Thoracic aorta (tissue), 2 donors: ENCODE measurements around the gene MRPS33. TPM values are rescaled to one million over a fixed set of nuclear protein-coding genes. Genes with fewer than 3 reads are reported as not detected.

Experiments
- ATAC-seq: fragments of 150-250 bp; one replicate; pipeline ENCODE4 v1.8.0; 2017; ENCODE audit warnings: low read depth; ENCODE audit not compliant: insufficient number of reproducible peaks, low FRiP score
- DNase-seq: peaks from one replicate; pipeline ENCODE4 v3.0.0-alpha.2; 2020; ENCODE audit warnings: low spot score
- H3K27ac ChIP-seq, 2 donors: fragments of 200-600 bp; sonication (generic); 1 replicate in 1 of 2; 2 replicates in 1 of 2; pipeline ENCODE4 v1.5.1; 2016; ENCODE audit warnings: mild to moderate bottlenecking in 2 of 2, moderate library complexity in 2 of 2
- H3K27me3 ChIP-seq: fragments of 200-600 bp; sonication (generic); replicated peaks from 2 replicates; pipeline ENCODE4 v1.6.0; 2016; ENCODE audit warnings: mild to moderate bottlenecking; ENCODE audit not compliant: insufficient read depth
- H3K36me3 ChIP-seq: fragments of 200-600 bp; sonication (generic); one replicate; pipeline ENCODE4 v1.5.1; 2016
- H3K4me1 ChIP-seq, 2 donors: fragments of 200-600 bp; sonication (generic); 1 replicate in 1 of 2; 2 replicates in 1 of 2; pipeline versions ENCODE4 v1.5.1 to v1.6.0; 2016; ENCODE audit warnings: low read depth in 2 of 2, mild to moderate bottlenecking in 1 of 2; ENCODE audit not compliant: control insufficient read depth in 1 of 2
- H3K4me3 ChIP-seq: fragments of 200-600 bp; sonication (generic); 2 replicates; pipeline ENCODE4 v1.5.1; 2016; ENCODE audit warnings: mild to moderate bottlenecking
- H3K9me3 ChIP-seq: fragments of 200-600 bp; sonication (generic); 2 replicates; pipeline ENCODE4 v1.5.1; 2016
- CTCF ChIP-seq: fragments of 200-600 bp; sonication (generic); IDR thresholded peaks from one replicate; pipeline ENCODE4 v1.5.1; 2019; ENCODE audit warnings: antibody characterized with exemption
- total RNA-seq, 2 donors: library from RNA; depleted of rRNA; stranded (reverse); fragments of >200 nt; gene quantifications; one replicate each; pipeline versions ENCODE4 v1.1.0 to v1.2.3, GENCODE V29; 2016

Gene MRPS33
- total RNA-seq, 2 donors from 2014 or later = 8.0 to 13.9 TPM

DNA sequence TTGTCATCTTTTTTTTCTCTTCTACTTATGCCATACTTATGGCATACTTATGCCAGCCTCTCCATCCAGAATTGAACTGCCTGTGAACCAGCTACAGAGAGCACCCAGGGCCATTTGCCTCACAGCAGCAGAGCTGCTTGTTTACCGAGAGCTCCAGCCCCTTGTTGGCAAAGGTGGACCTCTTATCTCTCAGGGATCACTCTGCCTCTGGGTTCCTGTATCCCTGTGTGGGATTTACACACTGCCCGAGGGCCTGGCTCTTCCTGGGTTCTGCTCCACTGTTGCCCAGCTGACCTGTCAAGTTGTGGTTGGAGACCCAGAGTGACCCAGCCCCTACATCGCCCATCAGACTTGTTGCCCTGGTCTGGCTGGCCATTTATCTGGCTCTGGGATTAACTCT is 22.3 kb downstream of the MRPS33 start:
- H3K27me3 ChIP-seq = no peaks in the 10 kb centered on the region
- no peaks in the 10 kb centered on the region for H3K36me3 ChIP-seq
- no peak overlapping the region for H3K4me3 ChIP-seq
- no peaks in the 10 kb centered on the region for H3K4me1 ChIP-seq
- no peak for TF ChIP-seq CTCF
- H3K27ac ChIP-seq = no peak overlapping the region
- ATAC-seq = no peak
- H3K9me3 ChIP-seq = no peaks in the 10 kb centered on the region
- no peak for DNase-seq

DNA sequence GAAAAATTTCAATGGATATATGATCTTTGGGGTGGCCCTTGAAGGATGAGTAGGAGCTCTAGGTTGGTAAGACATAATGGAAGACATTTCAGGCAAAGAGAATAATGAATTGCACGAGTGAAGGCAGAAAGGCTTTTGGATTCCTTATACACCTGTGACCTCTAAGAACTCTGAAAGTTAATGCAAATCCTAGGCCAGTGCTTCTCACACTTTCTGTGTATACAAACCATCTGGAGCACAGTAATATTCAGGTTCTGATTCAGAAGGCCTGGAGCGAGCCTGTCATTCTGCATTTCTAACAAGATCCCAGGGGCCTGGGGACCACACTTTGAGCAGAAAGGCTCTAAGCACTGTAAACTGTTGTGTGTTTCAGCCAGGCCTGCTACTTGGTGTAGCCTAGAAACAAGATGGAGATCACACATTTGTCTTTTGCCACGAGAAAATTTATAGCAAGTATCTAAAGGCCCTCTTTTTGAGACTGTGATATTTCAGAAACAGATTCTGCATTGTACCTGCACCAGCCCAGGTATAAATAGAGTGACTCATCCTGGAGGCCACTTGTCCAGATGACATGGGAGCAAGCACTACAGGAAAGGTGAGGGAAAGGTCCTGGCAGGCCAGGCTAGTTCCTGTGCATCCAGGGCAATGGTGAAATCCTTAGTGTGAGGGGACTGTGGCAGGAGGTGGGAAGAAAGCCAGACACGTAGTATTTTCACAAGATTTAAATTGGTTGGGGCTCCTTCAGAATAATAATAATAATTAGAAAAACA is 24.4 kb downstream of the MRPS33 start:
- no peaks in the 10 kb centered on the region for H3K36me3 ChIP-seq
- no peaks in the 10 kb centered on the region for H3K9me3 ChIP-seq
- H3K4me3 ChIP-seq = no peak overlapping the region
- no peak for ATAC-seq
- H3K27me3 ChIP-seq = no peaks in the 10 kb centered on the region
- no peaks in the 10 kb centered on the region for H3K4me1 ChIP-seq
- no peak for TF ChIP-seq CTCF
- H3K27ac ChIP-seq = no peak overlapping the region
- DNase-seq = no peak

DNA sequence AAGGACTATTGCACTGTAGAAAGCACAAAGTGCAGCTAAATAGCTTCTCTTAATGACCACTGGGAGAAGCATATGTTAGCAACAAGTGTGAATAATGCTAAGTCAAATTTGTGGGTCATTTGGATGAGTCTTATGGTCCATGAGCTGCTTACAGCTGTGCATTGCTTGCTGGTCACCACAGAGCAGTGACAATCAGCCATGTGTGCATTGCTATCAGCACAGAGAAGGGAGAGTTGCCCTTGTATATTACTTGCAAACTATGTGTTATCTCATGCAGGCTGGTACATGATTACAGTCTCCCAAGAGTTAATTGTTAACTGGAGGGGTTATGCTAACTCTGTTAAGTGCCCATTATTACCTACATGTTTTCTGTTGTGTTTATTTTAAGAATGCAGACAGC is 25.7 kb downstream of the MRPS33 start:
- DNase-seq (no peak), ATAC-seq (no peak)
- peaks cover 4% of the 10 kb centered on the region for H3K9me3 ChIP-seq
- no peak overlapping the region for H3K27ac ChIP-seq
- H3K4me3 ChIP-seq = no peak overlapping the region
- no peaks in the 10 kb centered on the region for H3K4me1 ChIP-seq
- TF ChIP-seq CTCF = no peak
- H3K36me3 ChIP-seq = no peaks in the 10 kb centered on the region
- H3K27me3 ChIP-seq = no peaks in the 10 kb centered on the region

GRCh38 chr7:140983802-140984201 is 30.9 kb downstream of the MRPS33 start:
- H3K27me3 ChIP-seq = no peaks in the 10 kb centered on the region
- no peaks in the 10 kb centered on the region for H3K4me1 ChIP-seq
- DNase-seq (no peak), ATAC-seq (no peak)
- H3K27ac ChIP-seq = no peak overlapping the region
- H3K36me3 ChIP-seq = no peaks in the 10 kb centered on the region
- H3K4me3 ChIP-seq = no peak overlapping the region
- H3K9me3 ChIP-seq = peaks cover 8% of the 10 kb centered on the region
- no peak for TF ChIP-seq CTCF

DNA sequence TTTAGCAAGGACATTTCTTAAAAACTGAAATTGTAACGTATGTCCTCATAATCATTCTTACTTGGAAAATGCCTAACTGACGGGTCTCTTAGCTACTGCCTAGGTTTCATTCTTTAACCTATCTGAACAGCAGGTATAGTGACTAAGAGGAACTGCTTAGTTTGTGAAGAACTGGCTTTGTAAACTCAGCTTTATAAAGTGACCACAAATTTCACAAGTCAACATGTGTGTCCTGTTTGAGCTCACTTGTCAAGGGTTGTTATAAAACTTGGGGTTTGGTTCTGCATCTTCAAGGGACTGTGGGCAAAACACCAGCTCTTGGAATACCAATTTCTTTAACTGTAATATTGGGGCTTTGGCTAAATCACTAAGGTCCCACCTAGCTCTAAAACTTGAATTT is 32.2 kb downstream of the MRPS33 start:
- Histone ChIP-seq H3K4me3 (no peak overlapping the region), H3K4me1 (no peaks in the 10 kb centered on the region), H3K27me3 (no peaks in the 10 kb centered on the region), H3K36me3 (no peaks in the 10 kb centered on the region), H3K27ac (no peak overlapping the region), H3K9me3 (peaks cover 8% of the 10 kb centered on the region)
- ATAC-seq (no peak), DNase-seq (no peak)
- no peak for TF ChIP-seq CTCF
